Amniotic stem cell (primary cell): ENCODE results near the gene OR1J2.

Experiments used
- DNase-seq: peaks from one replicate; lab custom pipeline; 2025; lab: John Stamatoyannopoulos, UW

The OR1J2 gene

GRCh38 chr9:122551371-122551770 lies 40.8 kb downstream of the OR1J2 start:
- DNase-seq: no peak

- DNase-seq: no peak
Measured at GRCh38 chr9:122552812-122553211, 42.2 kb downstream of the OR1J2 start, which contains the start of gene OR1N2. Gene OR1N2 (plus strand): TSS chr9:122553112. CDS start chr9:122553212, 100 bp downstream.
